Measurements from ENCODE around the gene ABCA6.

- TF ChIP-seq CTCF (IDR thresholded peaks at IDR 0.05; ENCODE audit: borderline replicate concordance, extremely low read depth, low read length, poor library complexity, severe bottlenecking) (no peak), EZH2 (IDR thresholded peaks at IDR 0.05; ENCODE audit: borderline replicate concordance, low read depth, low read length, severe bottlenecking) (no peak)
These were observed 76.6 kb downstream of the ABCA6 start for GRCh38 chr17:69065113-69065512.

All from DND-41 (cell line).